ENCODE measurements around the gene MATN1. TPM values are rescaled to one million over a fixed set of nuclear protein-coding genes. Genes with fewer than 3 reads are reported as not detected.

Gene MATN1
- total RNA-seq, 4 donors from 2014 or later = 0.98 TPM; not detected in 3

DNA sequence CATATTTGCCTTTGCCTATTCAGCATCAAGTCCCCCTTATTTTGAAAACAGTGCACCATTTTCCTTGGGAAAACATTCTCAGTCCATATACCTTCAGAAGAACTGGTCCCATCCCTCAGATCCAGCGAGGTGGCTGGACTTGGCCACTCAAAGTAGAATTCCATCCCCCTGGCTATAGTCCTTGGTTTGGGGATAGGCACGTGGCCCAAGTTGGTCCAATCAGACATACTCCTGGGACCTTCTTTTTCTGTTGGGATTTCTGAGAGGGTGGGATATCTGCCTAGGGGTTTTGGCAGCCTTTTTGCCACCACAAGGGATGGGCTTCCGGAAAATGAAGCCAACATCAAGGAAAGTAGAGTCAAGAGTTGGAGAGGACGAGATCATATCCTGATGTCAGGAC, 10.7 kb upstream of the MATN1 start:
- H3K36me3 ChIP-seq = peaks cover 12% of the 10 kb centered on the region
- H3K27ac ChIP-seq = no peak overlapping the region
- no peaks in the 10 kb centered on the region for H3K27me3 ChIP-seq
- no peak for TF ChIP-seq POLR2AphosphoS5 (IDR thresholded peaks at IDR 0.05)
- WGBS = 80% methylated on average over 4 of the region's 4 CpGs
- DNase-seq (ENCODE audit: low spot score in 2 of 2) = no peak
- no peak overlapping the region for H3K4me3 ChIP-seq
- H3K4me1 ChIP-seq = peaks cover 5% of the 10 kb centered on the region
- no peaks in the 10 kb centered on the region for H3K9me3 ChIP-seq

DNA sequence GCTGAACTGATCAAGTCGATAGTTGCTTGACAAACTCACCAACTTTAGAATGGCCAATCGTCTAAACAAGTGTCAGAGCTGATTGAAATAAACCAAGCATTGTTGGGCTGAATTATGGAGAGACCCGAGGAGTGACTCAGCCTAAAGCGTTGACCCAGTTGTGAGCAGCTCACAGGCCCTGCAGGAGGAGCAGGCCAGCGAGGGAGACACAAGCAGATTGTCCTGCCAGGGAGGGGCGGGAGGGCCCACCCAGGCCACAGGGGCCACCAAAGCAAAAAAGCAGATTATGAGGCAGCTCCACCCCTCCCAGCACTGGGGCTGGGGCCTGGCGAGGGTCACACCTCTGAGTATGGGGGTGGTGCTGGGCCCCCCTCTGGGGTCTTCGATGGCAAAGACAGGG, 10.1 kb upstream of the MATN1 start:
- TF ChIP-seq POLR2A (IDR thresholded peaks at IDR 0.05) = no peak
- TF ChIP-seq, protein P1, sequence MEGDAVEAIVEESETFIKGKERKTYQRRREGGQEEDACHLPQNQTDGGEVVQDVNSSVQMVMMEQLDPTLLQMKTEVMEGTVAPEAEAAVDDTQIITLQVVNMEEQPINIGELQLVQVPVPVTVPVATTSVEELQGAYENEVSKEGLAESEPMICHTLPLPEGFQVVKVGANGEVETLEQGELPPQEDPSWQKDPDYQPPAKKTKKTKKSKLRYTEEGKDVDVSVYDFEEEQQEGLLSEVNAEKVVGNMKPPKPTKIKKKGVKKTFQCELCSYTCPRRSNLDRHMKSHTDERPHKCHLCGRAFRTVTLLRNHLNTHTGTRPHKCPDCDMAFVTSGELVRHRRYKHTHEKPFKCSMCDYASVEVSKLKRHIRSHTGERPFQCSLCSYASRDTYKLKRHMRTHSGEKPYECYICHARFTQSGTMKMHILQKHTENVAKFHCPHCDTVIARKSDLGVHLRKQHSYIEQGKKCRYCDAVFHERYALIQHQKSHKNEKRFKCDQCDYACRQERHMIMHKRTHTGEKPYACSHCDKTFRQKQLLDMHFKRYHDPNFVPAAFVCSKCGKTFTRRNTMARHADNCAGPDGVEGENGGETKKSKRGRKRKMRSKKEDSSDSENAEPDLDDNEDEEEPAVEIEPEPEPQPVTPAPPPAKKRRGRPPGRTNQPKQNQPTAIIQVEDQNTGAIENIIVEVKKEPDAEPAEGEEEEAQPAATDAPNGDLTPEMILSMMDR (IDR thresholded peaks at IDR 0.05) = no peak
- TF ChIP-seq EP300 (IDR thresholded peaks at IDR 0.05) = no peak
- no peak for TF ChIP-seq POLR2AphosphoS5 (IDR thresholded peaks at IDR 0.05)
- no peak overlapping the region for H3K27ac ChIP-seq
- H3K4me3 ChIP-seq = no peak overlapping the region
- H3K9me3 ChIP-seq = no peaks in the 10 kb centered on the region
- 82% methylated on average over 8 of the region's 8 CpGs for WGBS
- H3K36me3 ChIP-seq = peaks cover 12% of the 10 kb centered on the region
- no peak for DNase-seq (ENCODE audit: low spot score in 2 of 2)
- no peaks in the 10 kb centered on the region for H3K27me3 ChIP-seq
- H3K4me1 ChIP-seq = peaks cover 5% of the 10 kb centered on the region

DNA sequence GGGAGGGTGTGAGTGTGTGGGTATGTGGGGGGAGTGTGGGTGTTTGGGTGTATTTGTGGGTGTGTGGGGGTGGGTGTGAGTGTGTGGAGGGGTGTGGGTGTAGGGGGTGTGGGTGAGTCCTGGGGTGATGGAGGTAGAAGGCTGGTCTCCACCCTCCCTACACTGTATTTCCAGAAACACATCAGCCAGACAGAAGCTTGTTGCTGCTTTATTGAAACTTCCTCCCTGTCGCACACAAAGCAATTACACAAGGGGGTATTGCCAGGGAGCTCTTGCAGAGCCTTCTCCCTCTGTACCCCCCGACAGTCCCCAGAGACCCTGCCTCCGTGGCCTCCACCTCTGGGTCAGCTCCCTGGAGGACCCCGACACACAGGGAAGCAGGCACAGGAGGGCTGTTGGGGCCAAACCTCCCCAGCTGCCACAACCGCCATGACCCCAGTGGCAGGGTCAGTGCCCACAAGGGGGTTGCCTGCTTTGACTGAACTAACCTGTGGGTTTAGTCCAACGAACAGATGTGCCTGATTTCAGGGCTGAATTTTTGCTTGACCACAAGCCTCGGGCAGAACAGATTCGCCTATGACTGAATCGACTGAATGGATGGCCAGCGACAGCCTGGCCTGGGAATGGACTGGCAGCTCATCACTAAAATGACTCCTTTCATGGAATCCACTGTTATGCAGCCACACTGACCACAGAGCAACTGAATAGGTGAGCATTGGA, 9.1 kb upstream of the MATN1 start:
- Histone ChIP-seq H3K27me3 (no peaks in the 10 kb centered on the region), H3K4me3 (no peak overlapping the region), H3K4me1 (peaks cover 5% of the 10 kb centered on the region), H3K27ac (no peak overlapping the region), H3K9me3 (no peaks in the 10 kb centered on the region), H3K36me3 (peaks cover 14% of the 10 kb centered on the region)
- TF ChIP-seq EP300 (IDR thresholded peaks at IDR 0.05) (no peak), POLR2AphosphoS5 (IDR thresholded peaks at IDR 0.05) (no peak), POLR2A (IDR thresholded peaks at IDR 0.05) (no peak)
- TF ChIP-seq, protein P1 (IDR thresholded peaks at IDR 0.05) = no peak
- 74% methylated on average over 5 of the region's 10 CpGs for WGBS
- no peak for DNase-seq (ENCODE audit: low spot score in 2 of 2)

DNA sequence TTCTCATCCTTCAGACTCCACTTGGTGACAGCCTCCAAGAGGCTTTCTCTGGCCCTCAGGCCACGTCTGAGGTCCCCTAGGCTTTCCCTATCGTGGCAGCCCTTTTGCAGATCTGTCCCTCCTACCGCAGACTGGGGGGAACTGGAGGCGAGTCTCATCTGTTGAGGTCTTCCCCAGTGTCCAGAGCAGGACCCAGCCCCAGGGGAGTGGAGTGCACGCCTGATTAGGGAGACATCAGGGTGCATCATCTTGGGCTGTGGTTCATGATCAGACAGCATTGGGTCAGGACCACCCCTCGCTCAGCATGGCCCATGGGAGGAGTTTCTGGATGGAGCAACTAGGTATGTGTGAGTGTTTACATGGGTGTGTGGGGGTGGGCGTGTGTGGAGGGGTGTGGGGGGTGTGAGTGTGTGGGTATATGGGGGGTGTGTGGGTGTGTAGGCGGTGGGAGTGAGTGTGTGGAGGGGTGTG, 8.5 kb upstream of the MATN1 start:
- Histone ChIP-seq H3K4me3 (no peak overlapping the region), H3K4me1 (peaks cover 5% of the 10 kb centered on the region), H3K36me3 (peaks cover 12% of the 10 kb centered on the region), H3K27me3 (no peaks in the 10 kb centered on the region), H3K9me3 (no peaks in the 10 kb centered on the region), H3K27ac (no peak overlapping the region)
- WGBS = 68% methylated on average over 8 of the region's 8 CpGs
- no peak for DNase-seq (ENCODE audit: low spot score in 2 of 2)
- TF ChIP-seq EP300 (IDR thresholded peaks at IDR 0.05) (no peak), POLR2A (IDR thresholded peaks at IDR 0.05) (no peak), POLR2AphosphoS5 (IDR thresholded peaks at IDR 0.05) (no peak)
- TF ChIP-seq, protein P1 (IDR thresholded peaks at IDR 0.05) = no peak

DNA sequence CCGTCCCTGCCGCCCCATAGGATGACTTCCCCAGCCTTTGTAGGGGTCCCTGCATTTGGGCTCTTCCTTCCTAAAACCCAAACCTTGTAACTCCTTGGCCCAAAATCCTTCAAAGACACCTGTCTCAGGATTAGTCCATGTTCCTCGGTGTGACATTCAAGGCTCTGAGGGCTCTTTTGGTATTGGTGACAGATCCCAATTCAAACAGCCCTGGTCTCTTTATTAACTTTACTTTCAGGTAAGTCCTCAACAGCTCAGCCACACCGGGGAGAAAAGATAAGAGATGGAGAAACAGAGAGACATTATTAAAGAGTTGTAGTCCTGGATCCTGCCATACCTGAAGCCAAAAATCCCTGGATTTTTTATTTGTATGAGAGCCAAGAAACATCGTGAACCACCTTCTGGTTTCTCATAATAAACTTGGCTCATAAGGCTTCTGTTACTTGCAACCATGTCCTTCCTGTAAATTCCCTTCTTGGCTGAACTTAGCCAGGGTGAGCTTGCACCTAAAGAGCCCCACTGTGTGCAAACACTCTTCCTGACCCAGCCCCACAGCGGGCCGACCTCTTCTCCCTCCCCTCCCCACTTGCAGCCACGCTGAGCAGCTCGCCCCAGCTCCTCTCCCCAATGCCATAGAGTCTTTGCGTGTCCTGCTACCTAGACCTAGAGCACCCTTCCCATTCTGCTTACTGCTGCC, 7.9 kb upstream of the MATN1 start:
- Histone ChIP-seq H3K4me1 (peaks cover 5% of the 10 kb centered on the region), H3K9me3 (no peaks in the 10 kb centered on the region), H3K27ac (no peak overlapping the region), H3K27me3 (no peaks in the 10 kb centered on the region), H3K4me3 (no peak overlapping the region), H3K36me3 (peaks cover 18% of the 10 kb centered on the region)
- WGBS = 69% methylated on average over 10 of the region's 10 CpGs
- TF ChIP-seq POLR2A (IDR thresholded peaks at IDR 0.05) (no peak), EP300 (IDR thresholded peaks at IDR 0.05) (no peak), POLR2AphosphoS5 (IDR thresholded peaks at IDR 0.05) (no peak)
- TF ChIP-seq, protein P1 (IDR thresholded peaks at IDR 0.05) = no peak
- DNase-seq (ENCODE audit: low spot score in 2 of 2) = no peak

Measured in suprapubic skin (tissue), 4 donors.